GM12878 (cell line): ENCODE results near the gene PHKB. TPM values are rescaled to one million over a fixed set of nuclear protein-coding genes. Genes with fewer than 3 reads are reported as not detected.

Experiments
- ATAC-seq: fragments of 200-7000 bp; cut with Tn5 transposase; 3 replicates; pipeline ENCODE4 v1.9.1; 2020; ENCODE audit warnings: mild to moderate bottlenecking, moderate library complexity
- BruUV-seq: library from RNA; stranded (reverse); fragments of 400-500 nt; replicated peaks from 2 replicates; lab custom pipeline; 2021; lab: Mats Ljungman, UMichigan
- CTCF ChIA-PET: fragments of 300-600 bp; sonication (Branson Sonifier 250); formaldehyde crosslinking; extraction: SDS; loops from one replicate; lab custom pipeline; 2021; ENCODE audit warnings: inconsistent platforms; lab: Yijun Ruan, JAX
- POLR2A ChIA-PET: fragments of 350-600 bp; formaldehyde crosslinking; extraction: SDS; loops from one replicate; lab custom pipeline; 2021; ENCODE audit warnings: inconsistent platforms; lab: Charles Lee
- RAD21 ChIA-PET: fragments of 300-600 bp; sonication (Branson Sonifier 250); formaldehyde crosslinking; loops from one replicate; lab custom pipeline; 2023; ENCODE audit warnings: antibody characterized with exemption; ENCODE audit not compliant: unreplicated experiment; lab: Charles Lee
- SMC1A ChIA-PET: fragments of 300-600 bp; sonication (Branson Sonifier 250); formaldehyde crosslinking; loops from one replicate; lab custom pipeline; 2023; ENCODE audit not compliant: unreplicated experiment, uncharacterized antibody; lab: Charles Lee
- DNase-seq: peaks from one replicate; pipeline ENCODE4 v3.0.0-alpha.2; 2011; ENCODE audit warnings: low read depth, low spot score
- FAIRE-seq: peaks from 3 replicates; lab custom pipeline; 2011; peaks lifted over from hg19 to GRCh38; lab: Jason Lieb, UNC
- H2AFZ ChIP-seq: 2 replicates; pipeline ENCODE4 v1.6.0; 2011; ENCODE audit warnings: low read depth, low read length, control low read depth; ENCODE audit not compliant: control insufficient read depth
- H3K27ac ChIP-seq: 2 replicates; pipeline ENCODE4 v1.5.1; 2011; ENCODE audit warnings: control low read depth; ENCODE audit not compliant: control insufficient read depth, insufficient read depth
- H3K27me3 ChIP-seq, 2 experiments: replicated peaks in 1 of 2; 2 replicates each; pipeline versions ENCODE4 v1.6.0 to v1.6.1; 2011; ENCODE audit warnings: low read length in 1 of 2; ENCODE audit not compliant: control insufficient read depth in 2 of 2, insufficient read depth in 2 of 2
- H3K36me3 ChIP-seq, 2 experiments: 2 replicates each; pipeline ENCODE4 v1.5.1; 2011; ENCODE audit warnings: low read length in 1 of 2; ENCODE audit not compliant: control insufficient read depth in 2 of 2, insufficient read depth in 2 of 2
- H3K4me1 ChIP-seq: 2 replicates; pipeline ENCODE4 v1.6.1; 2011; ENCODE audit warnings: mild to moderate bottlenecking, low read length, moderate library complexity, mixed read lengths; ENCODE audit not compliant: control insufficient read depth, insufficient read depth
- H3K4me2 ChIP-seq: 2 replicates; pipeline ENCODE4 v1.6.0; 2011; ENCODE audit warnings: control low read depth; ENCODE audit not compliant: control insufficient read depth, insufficient read depth
- H3K4me3 ChIP-seq: fragments of 200-600 bp; sonication (generic); 2 replicates; pipeline ENCODE4 v1.5.1; 2016
- H3K79me2 ChIP-seq: 2 replicates; pipeline ENCODE4 v1.6.0; 2011; ENCODE audit warnings: low read length; ENCODE audit not compliant: control insufficient read depth, insufficient read depth
- H3K9ac ChIP-seq: 2 replicates; pipeline ENCODE4 v1.8.0; 2011; ENCODE audit warnings: low read length, control low read depth, mixed read lengths; ENCODE audit not compliant: control insufficient read depth, insufficient read depth
- H3K9me3 ChIP-seq: replicated peaks from 3 replicates; pipeline ENCODE4 v1.5.1; 2011; ENCODE audit warnings: mild to moderate bottlenecking, low read length; ENCODE audit not compliant: control insufficient read depth, insufficient read depth
- H4K20me1 ChIP-seq: 2 replicates; pipeline ENCODE4 v1.6.0; 2011; ENCODE audit not compliant: control insufficient read depth, insufficient read depth
- ETV6 ChIP-seq, 2 experiments: fragments of 450-650 bp in 1 of 2; IDR thresholded peaks in 1 of 2; conservative IDR thresholded peaks in 1 of 2; 2 replicates each; pipeline ENCODE4 v1.6.1; 2014; ENCODE audit warnings: antibody characterized with exemption in 1 of 2, borderline replicate concordance in 1 of 2, low read depth in 1 of 2, mild to moderate bottlenecking in 1 of 2, moderate library complexity in 1 of 2
- LARP7 ChIP-seq: fragments of 450-650 bp; IDR thresholded peaks from 2 replicates; pipeline ENCODE4 v1.6.1; 2017; ENCODE audit warnings: mild to moderate bottlenecking
- NR2C1 ChIP-seq: fragments of 450-650 bp; IDR thresholded peaks from 2 replicates; pipeline ENCODE4 v1.6.1; 2017; ENCODE audit warnings: antibody characterized with exemption, mild to moderate bottlenecking, moderate library complexity
- NR2C2 ChIP-seq: IDR thresholded peaks from 2 replicates; pipeline ENCODE4 v1.6.1; 2011; ENCODE audit warnings: borderline replicate concordance, low read depth; ENCODE audit not compliant: control insufficient read depth, insufficient read length
- NR2F1 ChIP-seq: fragments of 450-650 bp; conservative IDR thresholded peaks from 2 replicates; pipeline ENCODE4 v1.6.1; 2017; ENCODE audit warnings: mild to moderate bottlenecking
- RBBP5 ChIP-seq: fragments of 200-600 bp; sonication (generic); conservative IDR thresholded peaks from 2 replicates; pipeline ENCODE4 v1.6.1; 2016
- RUNX3 ChIP-seq: IDR thresholded peaks from 2 replicates; pipeline ENCODE4 v1.6.1; 2012; ENCODE audit warnings: low read length, inconsistent platforms
- SMAD1 ChIP-seq: fragments of 450-650 bp; IDR thresholded peaks from 2 replicates; pipeline ENCODE4 v1.6.1; 2018; ENCODE audit warnings: mild to moderate bottlenecking, low read depth; ENCODE audit not compliant: partially characterized antibody
- SREBF2 ChIP-seq: IDR thresholded peaks from 2 replicates; pipeline ENCODE4 v1.6.1; 2012; ENCODE audit warnings: mild to moderate bottlenecking, low read length
- STAT1 ChIP-seq: fragments of 450-650 bp; conservative IDR thresholded peaks from 2 replicates; pipeline ENCODE4 v1.6.1; 2014; ENCODE audit warnings: antibody characterized with exemption, mild to moderate bottlenecking
- TAF1 ChIP-seq: IDR thresholded peaks from 2 replicates; pipeline ENCODE4 v1.6.1; 2011; ENCODE audit warnings: mild to moderate bottlenecking, low read depth, low read length, borderline replicate concordance
- TCF3 ChIP-seq: IDR thresholded peaks from 2 replicates; pipeline ENCODE4 v1.6.1; 2012; ENCODE audit warnings: low read depth, mild to moderate bottlenecking, low read length, borderline replicate concordance; ENCODE audit not compliant: insufficient read depth
- WGBS: methylation state at CpG from one replicate; pipeline ENCODE4 v1.1.6; 2016; ENCODE audit warnings: low lambda C conversion rate; ENCODE audit not compliant: insufficient replicate concordance, insufficient coverage; ENCODE audit errors: missing lambda C conversion rate; 5-methylcytosine and 5-hydroxymethylcytosine counted together
- in situ Hi-C: fragments of 300-500 bp; cut with MboI; formaldehyde crosslinking; loops from 9 replicates; pipeline ENCODE4 v1.14.3; 2018; ENCODE audit warnings: mixed read lengths
- intact Hi-C: fragments of 100-400 bp; cut with micrococcal nuclease; formaldehyde crosslinking; loops from one replicate; pipeline ENCODE4 v1.14.2; 2022; ENCODE audit not compliant: unreplicated experiment
- polyA plus RNA-seq, 11 experiments: library from polyadenylated mRNA; depleted of rRNA in 4 of 11; unstranded in 6 of 11; stranded (reverse) in 5 of 11; fragments of >200 nt; fragmentation: Nextera tagmentation in 4 of 11; fragmentation: Illumina TruSeq in 1 of 11; extraction: Ambion mirVana in 4 of 11; extraction: Trizol in 1 of 11; gene quantifications; 1 replicate in 1 of 11; 2 replicates in 10 of 11; pipeline versions ENCODE4 v1.2.1 to v1.2.3, GENCODE V29; 2011 to 2016; ENCODE audit warnings: inconsistent platforms in 2 of 11, missing spikeins in 2 of 11, low read depth in 1 of 11
- total RNA-seq, 4 experiments: library from RNA; depleted of rRNA in 3 of 4; stranded (reverse); fragments of >200 nt in 3 of 4; fragmentation: Illumina TruSeq in 1 of 4; extraction: Trizol in 1 of 4; gene quantifications; 2 replicates each; pipeline versions ENCODE4 v1.2.1 to v1.2.3, GENCODE V29; 2013 to 2021
- TF ChIP-seq, protein P1 (sequence below): fragments of 150-350 bp; IDR thresholded peaks from 2 replicates; pipeline ENCODE4 v1.6.1; 2016; ENCODE audit warnings: low read depth, low read length
- TF ChIP-seq, protein P2 (sequence below): IDR thresholded peaks from 2 replicates; pipeline ENCODE4 v1.6.1; 2011; ENCODE audit warnings: low read depth, mild to moderate bottlenecking, low read length, moderate library complexity, borderline replicate concordance; ENCODE audit errors: extremely low read depth

The PHKB gene
- total and polyA plus RNA-seq, 10 of the 15 experiments (the other 5 are each of a cell fraction or from before 2014, with no cell fraction given) = 14.2 to 65.6 (median 37.0) TPM

DNA sequence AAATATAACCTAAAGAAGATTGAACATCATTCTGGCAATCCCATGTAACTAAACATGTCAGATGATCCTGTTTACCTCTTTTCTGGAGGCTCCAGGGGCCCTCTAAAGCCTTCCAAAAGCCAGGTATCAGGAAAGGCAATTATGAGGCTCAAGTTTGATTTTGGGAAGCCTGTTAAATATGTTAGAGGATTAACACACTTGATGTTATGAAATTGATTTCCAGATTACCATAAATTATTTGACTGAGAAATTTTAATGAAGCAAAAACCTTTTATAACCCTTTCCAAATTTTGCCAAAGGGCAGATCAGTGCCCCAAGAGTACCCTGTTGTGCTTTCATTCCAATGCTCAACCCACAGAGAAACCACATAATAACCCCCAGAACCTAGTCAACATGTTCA, 29.3 kb downstream of the PHKB start:
- RAD21 ChIA-PET = interaction anchor here (1.4 to 10.7 kb wide), 3 partner anchors 10 to 28 kb away, joined by 3 to 238 read pairs (median 5); partner anchors contain the start of genes ITFG1 and PHKB
- H3K27ac ChIP-seq = no peak overlapping the region

DNA sequence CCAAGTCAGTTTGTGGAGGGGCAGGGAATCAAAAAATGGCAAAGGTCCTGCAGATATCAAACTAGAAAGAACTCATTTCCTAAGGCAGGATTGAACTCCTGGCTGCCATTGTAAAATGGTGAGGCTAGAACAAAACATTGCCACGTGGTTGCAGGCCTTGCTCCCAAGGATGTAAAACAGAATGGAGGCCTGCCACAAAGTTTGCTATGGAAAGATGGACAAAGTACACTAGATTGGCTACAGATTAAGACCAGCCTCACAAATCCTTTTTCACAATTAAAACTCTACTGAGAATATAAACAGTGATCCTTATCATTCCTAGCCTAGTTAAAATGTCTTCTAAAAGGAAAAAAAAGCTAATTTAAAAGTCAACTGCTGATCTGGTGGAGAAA, 30.9 kb downstream of the PHKB start:
- H4K20me1 ChIP-seq = no peaks in the 10 kb centered on the region
- DNase-seq (no peak), ATAC-seq (no peak), FAIRE-seq (no peak)
- ChIA-PET RAD21 (interaction anchor here (5.1 to 10.7 kb wide), 3 partner anchors 11 to 31 kb away, joined by 46 to 238 read pairs (median 59); partner anchors contain the start of genes ITFG1 and PHKB), POLR2A (interaction anchor here (1.0 to 5.0 kb wide), 3 partner anchors 25 to 31 kb away, joined by 4 to 38 read pairs (median 13); partner anchors contain the start of genes ITFG1 and PHKB), SMC1A (interaction anchor here (1.1 to 9.8 kb wide), 7 partner anchors 13 to 180 kb away, joined by 3 to 254 read pairs (median 42); partner anchors contain the start of genes ITFG1 and PHKB), CTCF (interaction anchor here (3.8 to 5.1 kb wide), 2 partner anchors 12 to 30 kb away, joined by 31 to 60 read pairs; partner anchors contain the start of genes ITFG1 and PHKB)
- peaks cover 29% of the 10 kb centered on the region for H3K4me1 ChIP-seq
- H3K9me3 ChIP-seq = peaks cover 4% of the 10 kb centered on the region; the same call in 2 of the 3 replicates
- no TSS peak for BruUV-seq
- 0% methylated on average over 1 of the region's 1 CpG for WGBS
- peak overlapping the region; percentile 97 for H3K27ac ChIP-seq
- H3K36me3 ChIP-seq = no peaks in the 10 kb centered on the region; a peak in 1 of 4 replicates
- in situ Hi-C loops = no loop called here
- H3K4me3 ChIP-seq = peak overlapping the region; percentile 57
- intact Hi-C loops = no loop called here
- peak overlapping the region; percentile 72 for H3K9ac ChIP-seq
- H3K79me2 ChIP-seq = peaks cover 36% of the 10 kb centered on the region
- no peaks in the 10 kb centered on the region for H3K27me3 ChIP-seq
- H3K4me2 ChIP-seq = peak overlapping the region; percentile 94
- peak overlapping the region; percentile 49 for H2AFZ ChIP-seq
- no peak for TF ChIP-seq RBBP5
- TF ChIP-seq, protein P1, sequence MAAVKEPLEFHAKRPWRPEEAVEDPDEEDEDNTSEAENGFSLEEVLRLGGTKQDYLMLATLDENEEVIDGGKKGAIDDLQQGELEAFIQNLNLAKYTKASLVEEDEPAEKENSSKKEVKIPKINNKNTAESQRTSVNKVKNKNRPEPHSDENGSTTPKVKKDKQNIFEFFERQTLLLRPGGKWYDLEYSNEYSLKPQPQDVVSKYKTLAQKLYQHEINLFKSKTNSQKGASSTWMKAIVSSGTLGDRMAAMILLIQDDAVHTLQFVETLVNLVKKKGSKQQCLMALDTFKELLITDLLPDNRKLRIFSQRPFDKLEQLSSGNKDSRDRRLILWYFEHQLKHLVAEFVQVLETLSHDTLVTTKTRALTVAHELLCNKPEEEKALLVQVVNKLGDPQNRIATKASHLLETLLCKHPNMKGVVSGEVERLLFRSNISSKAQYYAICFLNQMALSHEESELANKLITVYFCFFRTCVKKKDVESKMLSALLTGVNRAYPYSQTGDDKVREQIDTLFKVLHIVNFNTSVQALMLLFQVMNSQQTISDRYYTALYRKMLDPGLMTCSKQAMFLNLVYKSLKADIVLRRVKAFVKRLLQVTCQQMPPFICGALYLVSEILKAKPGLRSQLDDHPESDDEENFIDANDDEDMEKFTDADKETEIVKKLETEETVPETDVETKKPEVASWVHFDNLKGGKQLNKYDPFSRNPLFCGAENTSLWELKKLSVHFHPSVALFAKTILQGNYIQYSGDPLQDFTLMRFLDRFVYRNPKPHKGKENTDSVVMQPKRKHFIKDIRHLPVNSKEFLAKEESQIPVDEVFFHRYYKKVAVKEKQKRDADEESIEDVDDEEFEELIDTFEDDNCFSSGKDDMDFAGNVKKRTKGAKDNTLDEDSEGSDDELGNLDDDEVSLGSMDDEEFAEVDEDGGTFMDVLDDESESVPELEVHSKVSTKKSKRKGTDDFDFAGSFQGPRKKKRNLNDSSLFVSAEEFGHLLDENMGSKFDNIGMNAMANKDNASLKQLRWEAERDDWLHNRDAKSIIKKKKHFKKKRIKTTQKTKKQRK = no peak
- TF ChIP-seq NR2F1 = no peak
- no peak for TF ChIP-seq LARP7
- TF ChIP-seq NR2C1 = no peak
- no peak for TF ChIP-seq STAT1
- TF ChIP-seq TAF1 = no peak
- TF ChIP-seq ETV6 (conservative IDR thresholded peaks at IDR 0.05 in 1 of 2, IDR thresholded peaks at IDR 0.05 in 1 of 2; ENCODE audit: borderline replicate concordance in 1 of 2, low read depth in 1 of 2) = no peak
- TF ChIP-seq SREBF2 = no peak
- no peak for TF ChIP-seq TCF3
- TF ChIP-seq NR2C2 = no peak
- no peak for TF ChIP-seq SMAD1

More for the DNA sequence above, 29.3 kb downstream of the PHKB start:
- Histone ChIP-seq H2AFZ (no peak overlapping the region), H3K4me2 (no peak overlapping the region), H3K27me3 (no peaks in the 10 kb centered on the region), H3K4me3 (no peak overlapping the region), H3K79me2 (peaks cover 30% of the 10 kb centered on the region), H3K36me3 (no peaks in the 10 kb centered on the region; a peak in 1 of 4 replicates), H3K9me3 (peaks cover 4% of the 10 kb centered on the region; the same call in 2 of the 3 replicates), H3K4me1 (peaks cover 32% of the 10 kb centered on the region), H3K9ac (no peak overlapping the region), H4K20me1 (no peaks in the 10 kb centered on the region)
- no TSS peak for BruUV-seq
- in situ Hi-C loops (no loop called here), intact Hi-C loops (no loop called here)
- POLR2A ChIA-PET = interaction anchor here (0.5 to 2.2 kb wide), 2 partner anchors 10 to 65 kb away, joined by 3 to 12 read pairs; no protein-coding TSS in a partner anchor
- DNase-seq = no peak
- no peak for ATAC-seq
- SMC1A ChIA-PET = interaction anchor here (7.0 to 9.8 kb wide), 2 partner anchors 11 to 28 kb away, joined by 112 to 254 read pairs; partner anchors contain the start of genes ITFG1 and PHKB
- TF ChIP-seq RUNX3 = 0 out of 2 replicates have a peak, but pooled peaks have one; percentile 7
- TF ChIP-seq, protein P2, sequence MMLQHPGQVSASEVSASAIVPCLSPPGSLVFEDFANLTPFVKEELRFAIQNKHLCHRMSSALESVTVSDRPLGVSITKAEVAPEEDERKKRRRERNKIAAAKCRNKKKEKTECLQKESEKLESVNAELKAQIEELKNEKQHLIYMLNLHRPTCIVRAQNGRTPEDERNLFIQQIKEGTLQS = no peak
- CTCF ChIA-PET = interaction anchor here (1.4 kb wide), 1 partner anchor 10 kb away, joined by 5 read pairs; no protein-coding TSS in a partner anchor
- no peak for FAIRE-seq
